ENCODE data around the gene CFD.
"Not testable (repeated sequence)": the region's sequence is repeated elsewhere in the genome, so short reads cannot be mapped to it uniquely, and the experiment has no call there.

Gene CFD

DNA sequence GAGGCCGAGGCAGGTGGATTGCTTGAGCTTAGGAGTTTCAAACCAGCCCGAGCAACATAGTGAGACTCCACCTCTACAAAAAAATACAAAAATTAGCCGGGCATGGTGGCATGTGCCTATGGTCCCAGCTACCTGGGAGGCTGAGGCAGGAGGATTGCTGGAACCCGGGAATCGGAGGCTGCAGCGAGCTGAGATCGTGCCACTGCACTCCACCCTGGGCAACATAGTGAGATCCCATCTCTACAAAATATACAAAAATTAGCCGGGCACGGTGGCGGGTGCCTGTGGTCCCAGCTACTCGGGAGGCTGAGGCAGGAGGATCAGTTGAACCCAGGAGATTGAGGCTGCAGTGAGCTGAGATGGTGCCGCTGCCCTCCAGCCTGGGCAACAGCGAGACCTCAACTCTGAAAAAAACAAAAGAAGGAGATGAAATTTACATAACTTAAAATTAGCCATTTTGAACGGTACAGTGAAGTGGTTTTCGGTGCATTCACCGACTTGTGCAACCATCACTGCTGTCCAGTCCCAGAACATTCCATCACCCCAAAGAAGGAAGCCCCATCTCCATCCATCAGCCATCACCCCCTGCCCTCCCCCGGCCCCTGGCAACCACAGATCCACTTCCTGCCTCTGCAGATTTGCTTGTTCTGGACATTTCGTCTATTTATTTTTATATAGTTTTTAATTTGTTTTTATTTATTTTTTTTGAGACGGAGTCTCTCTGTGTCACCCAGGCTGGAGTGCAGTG lies 33.4 kb upstream of the CFD start:
- DNase-seq (ENCODE audit: low read depth in 2 of 2), result no peak

DNA sequence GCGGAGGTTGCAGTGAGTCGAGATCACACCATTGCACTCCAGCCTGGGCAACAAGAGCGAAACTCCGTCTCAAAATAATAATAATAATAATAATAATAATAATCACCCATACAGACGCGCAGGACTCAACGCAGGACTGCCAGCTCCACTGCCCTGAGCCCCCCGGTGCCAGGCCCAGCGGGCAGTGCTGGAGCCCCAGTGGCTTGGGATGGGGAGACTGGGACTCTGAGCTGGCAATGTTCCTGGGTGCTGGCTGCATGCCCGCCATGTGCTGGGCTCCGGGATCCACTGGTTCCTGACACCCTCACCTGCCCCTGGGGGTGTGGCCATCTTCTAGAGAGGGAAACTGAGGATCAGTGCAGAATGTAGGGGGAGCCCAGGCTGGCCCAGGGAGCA lies 32.2 kb upstream of the CFD start:
- DNase-seq (ENCODE audit: low read depth in 2 of 2), result no peak

GRCh38 chr19:827710-828321 lies 31.6 kb upstream of the CFD start, which contains the start of gene AZU1:
TSS of gene AZU1 (plus strand) at chr19:827837. CDS start at chr19:827847, 10 bp downstream.
- no peak for DNase-seq (ENCODE audit: low read depth in 2 of 2)

GRCh38 chr19:829129-829758 lies 30.2 kb upstream of the CFD start:
- no peak for DNase-seq (ENCODE audit: low read depth in 2 of 2)

DNA sequence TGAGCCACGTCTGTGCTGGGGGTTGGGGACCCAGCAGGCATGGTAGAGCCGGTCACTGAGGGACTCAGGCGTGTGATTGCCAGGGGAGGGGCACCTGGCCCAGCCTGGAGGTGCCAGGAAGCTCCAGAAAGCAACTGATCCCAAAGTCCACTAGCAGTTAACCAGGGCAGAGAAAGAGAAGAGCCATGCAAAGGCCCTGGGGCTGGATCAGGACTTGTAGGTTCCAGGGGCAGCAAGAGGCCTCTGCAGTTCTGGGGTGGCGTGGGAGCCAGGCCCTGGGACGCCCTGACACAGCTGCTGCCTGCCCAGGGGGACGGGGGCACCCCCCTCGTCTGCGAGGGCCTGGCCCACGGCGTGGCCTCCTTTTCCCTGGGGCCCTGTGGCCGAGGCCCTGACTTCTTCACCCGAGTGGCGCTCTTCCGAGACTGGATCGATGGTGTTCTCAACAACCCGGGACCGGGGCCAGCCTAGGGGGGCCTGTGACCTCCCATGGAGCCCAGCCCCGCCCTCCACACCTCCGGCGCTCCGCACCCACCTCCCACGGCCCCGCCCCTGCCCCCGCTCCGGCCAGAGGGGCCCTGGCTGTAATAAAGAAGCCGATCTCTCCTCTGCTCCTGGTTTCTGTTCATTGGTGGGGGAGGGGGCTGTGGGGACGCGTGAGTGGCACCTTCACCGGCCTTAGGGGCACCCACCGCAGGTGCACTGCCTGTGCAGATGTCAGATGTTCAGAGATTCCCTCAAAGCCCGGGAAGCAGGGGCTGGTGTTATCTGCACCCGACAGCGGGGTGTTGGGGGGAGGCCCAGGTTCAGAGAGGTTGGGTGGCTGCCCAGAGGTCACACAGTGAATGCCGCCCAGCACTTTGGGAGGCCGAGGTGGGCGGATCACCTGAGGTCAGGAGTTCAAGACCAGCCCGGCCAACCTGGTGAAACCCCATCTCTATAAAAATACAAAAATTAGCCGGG lies 27.8 kb upstream of the CFD start:
- no peak for DNase-seq (ENCODE audit: low read depth in 2 of 2)

GRCh38 chr19:834216-834615 lies 25.2 kb upstream of the CFD start:
- no peak for DNase-seq (ENCODE audit: low read depth in 2 of 2)

DNA sequence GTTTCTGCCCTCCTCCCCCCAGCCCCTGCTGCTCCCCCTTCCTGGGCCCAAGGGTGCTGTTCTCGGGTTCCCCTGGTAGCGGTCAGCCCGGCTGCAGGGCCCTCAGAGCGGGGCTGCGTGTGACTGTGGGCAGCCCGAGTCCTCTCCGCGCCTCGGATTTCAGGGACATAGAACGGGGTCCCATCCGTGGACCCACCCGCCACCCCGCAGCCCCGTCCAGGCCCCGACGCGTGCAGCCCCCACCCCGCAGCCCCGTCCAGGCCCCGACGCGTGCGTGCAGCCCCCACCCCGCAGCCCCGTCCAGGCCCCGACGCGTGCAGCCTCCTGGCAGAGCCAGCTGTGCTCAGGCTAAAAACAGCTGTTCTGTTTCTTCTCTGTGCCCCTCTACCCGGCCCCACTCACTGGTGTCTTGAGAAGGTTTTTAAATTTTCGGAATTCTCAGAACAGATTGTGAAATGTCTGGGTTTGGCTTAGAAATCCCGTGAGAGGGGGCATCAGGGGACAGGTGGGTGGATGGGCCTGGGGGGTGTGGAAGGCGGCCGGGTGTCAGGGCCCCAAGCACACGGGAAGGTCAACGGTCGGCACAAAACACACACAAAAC lies 24.2 kb upstream of the CFD start:
- DNase-seq (ENCODE audit: low read depth in 2 of 2), result no peak

- no peak for DNase-seq (ENCODE audit: low read depth in 2 of 2)
These were observed 18.8 kb upstream of the CFD start, which contains the start of gene PRTN3 for GRCh38 chr19:840519-841206. TSS of gene PRTN3 (plus strand) at chr19:840999. CDS start at chr19:841009, 10 bp downstream.

DNA sequence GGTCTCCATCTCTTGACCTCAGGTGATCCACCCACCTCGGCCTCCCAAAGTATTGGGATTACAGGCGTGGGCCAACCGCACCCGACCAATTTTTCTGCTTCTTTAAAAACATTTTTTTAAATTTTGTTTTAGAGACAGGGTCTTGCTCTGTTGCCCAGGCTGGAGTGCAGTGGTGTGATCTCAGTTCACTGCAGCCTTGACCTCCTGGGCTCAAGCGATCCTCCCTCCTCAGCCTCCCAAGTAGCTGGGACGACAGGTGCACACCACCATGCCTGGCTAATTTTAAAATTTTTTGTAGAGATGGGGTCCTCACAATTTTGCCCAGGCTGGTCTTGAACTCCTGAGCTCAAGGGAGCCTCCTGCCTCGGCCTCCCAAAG lies 16.7 kb upstream of the CFD start:
- DNase-seq (ENCODE audit: low read depth in 2 of 2), result not testable (repeated sequence)

GRCh38 chr19:843180-843835 lies 16.2 kb upstream of the CFD start:
- no peak for DNase-seq (ENCODE audit: low read depth in 2 of 2)

GRCh38 chr19:843836-844545 lies 15.5 kb upstream of the CFD start:
- DNase-seq (ENCODE audit: low read depth in 2 of 2), result no peak

DNA sequence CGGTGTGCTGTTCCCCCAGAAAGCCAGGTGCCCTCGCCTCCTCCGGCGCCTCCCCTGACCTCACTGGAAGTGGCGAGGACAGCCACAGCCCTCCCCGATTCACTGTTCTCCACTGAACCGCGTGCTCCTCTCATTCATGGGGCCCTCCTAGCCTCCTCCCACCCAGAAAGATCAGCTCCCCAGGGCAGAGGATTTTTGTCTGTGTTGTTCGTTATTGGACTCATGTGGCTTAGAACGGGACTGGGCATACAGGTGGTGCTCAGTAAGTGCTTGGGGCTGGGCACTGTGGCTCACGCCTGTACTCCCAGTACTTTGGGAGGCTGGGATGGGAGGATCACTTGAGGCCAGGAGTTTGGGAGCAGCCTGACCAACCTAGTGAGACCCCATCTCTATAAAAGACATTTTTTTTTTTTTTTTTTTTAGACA lies 14.9 kb upstream of the CFD start:
- no peak for DNase-seq (ENCODE audit: low read depth in 2 of 2)

- no peak for DNase-seq (ENCODE audit: low read depth in 2 of 2)
These were observed 13.6 kb upstream of the CFD start for GRCh38 chr19:845707-846521.

DNA sequence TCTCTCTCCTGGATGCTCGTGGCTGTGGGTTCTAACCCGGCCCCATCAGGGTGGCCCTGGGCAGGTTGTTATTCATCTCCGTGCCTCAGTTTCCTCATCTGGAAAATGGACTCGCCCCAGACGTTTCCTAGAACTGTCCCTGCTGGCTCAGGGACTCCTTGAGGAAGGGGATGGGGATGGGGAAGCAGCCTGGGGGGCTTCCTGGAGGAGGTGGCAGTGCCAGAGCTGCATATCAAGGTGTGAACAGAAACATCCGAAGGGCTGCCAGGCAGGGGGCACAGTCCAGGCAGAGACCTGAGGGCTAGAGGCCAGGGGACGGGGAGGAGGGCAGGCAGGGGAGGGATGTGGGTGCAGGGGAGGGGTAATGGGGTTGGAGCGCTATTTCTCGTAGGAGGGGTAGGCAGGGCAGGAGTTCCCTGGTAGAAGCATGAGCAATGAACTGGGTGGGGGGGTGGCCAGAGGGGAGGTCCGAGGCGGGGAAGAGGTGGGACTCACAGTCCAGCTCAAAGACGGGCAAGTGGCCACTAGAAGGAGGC lies 11.0 kb upstream of the CFD start:
- no peak for DNase-seq (ENCODE audit: low read depth in 2 of 2)

GRCh38 chr19:849195-849594 lies 10.3 kb upstream of the CFD start:
- not testable (repeated sequence) for DNase-seq (ENCODE audit: low read depth in 2 of 2)

- DNase-seq (ENCODE audit: low read depth in 2 of 2), result no peak
These were observed 9.1 kb upstream of the CFD start for GRCh38 chr19:850221-850978.

- DNase-seq (ENCODE audit: low read depth in 2 of 2), result no peak
These were observed 8.5 kb upstream of the CFD start for GRCh38 chr19:850979-851335.
